ENCODE results near the gene ZNF804B.
A peak's percentile ranks its signal among the peaks of the same experiment; 100 is the strongest.

The ZNF804B gene

DNA sequence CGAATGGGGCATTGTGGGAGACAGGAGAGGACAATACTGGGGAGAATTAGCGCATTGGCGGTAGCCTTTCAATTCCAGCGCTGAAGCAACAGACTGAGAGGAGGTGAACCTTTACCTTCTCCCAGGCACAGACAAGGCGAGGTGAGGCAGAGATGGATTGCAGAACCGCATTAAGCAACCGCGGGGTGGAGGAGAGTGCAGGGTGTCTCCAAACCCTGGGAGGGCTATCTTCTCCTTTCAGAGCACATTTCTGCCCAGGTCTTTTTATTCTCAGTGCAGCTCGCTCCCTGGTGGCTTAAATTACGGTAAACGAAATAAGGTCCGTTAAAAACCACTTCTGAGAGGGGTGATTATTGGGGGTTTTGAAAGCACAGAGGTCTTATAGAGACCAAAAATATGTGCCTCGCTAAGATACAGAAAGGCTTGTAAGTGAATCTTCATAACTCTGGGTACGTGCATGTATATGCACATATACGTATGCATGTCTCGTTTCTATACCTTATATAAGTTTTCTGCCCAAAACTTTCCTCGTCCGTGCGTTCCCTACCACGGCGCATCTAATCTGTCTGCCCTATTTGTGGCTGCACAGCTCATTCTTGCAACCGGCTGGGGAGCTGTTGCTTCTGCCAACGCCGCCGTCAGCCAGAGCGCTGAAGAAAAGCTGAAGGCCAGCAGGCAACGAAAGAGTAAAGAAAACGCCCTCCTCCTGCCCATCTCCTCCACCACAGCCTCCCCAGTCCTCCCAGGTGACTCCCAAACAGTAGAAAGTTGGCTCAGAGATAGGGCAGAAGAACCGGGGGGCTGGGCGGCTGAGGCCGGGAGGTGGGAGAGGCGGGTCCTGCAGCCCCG, 895 bp upstream of the ZNF804B start:
- Histone ChIP-seq H3K27ac (no peak overlapping the region), H3K4me3 (peak overlapping the region; percentile 70)
- TF ChIP-seq, protein P1, sequence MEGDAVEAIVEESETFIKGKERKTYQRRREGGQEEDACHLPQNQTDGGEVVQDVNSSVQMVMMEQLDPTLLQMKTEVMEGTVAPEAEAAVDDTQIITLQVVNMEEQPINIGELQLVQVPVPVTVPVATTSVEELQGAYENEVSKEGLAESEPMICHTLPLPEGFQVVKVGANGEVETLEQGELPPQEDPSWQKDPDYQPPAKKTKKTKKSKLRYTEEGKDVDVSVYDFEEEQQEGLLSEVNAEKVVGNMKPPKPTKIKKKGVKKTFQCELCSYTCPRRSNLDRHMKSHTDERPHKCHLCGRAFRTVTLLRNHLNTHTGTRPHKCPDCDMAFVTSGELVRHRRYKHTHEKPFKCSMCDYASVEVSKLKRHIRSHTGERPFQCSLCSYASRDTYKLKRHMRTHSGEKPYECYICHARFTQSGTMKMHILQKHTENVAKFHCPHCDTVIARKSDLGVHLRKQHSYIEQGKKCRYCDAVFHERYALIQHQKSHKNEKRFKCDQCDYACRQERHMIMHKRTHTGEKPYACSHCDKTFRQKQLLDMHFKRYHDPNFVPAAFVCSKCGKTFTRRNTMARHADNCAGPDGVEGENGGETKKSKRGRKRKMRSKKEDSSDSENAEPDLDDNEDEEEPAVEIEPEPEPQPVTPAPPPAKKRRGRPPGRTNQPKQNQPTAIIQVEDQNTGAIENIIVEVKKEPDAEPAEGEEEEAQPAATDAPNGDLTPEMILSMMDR (IDR thresholded peaks at IDR 0.05), result no peak
- no peak for DNase-seq (ENCODE audit: low spot score)

DNA sequence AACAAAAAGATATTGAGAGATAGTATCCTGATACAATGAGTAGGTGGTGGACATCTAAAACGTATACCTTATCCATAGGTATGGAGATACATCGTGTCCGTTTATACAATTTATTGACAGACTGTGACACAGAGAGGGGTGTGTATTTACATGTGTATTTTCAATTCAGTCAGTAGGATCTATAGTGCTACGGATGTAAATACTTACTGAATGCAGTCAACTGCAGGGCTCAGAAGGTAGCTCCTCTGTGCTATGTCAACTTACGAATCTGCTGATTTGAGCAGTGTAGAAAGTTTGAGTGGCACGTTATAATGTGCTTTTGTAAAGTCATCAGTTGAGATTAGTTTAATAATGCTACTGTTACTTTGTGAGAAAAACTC, 626 bp downstream of the ZNF804B start:
- DNase-seq (ENCODE audit: low spot score), result no peak
- Histone ChIP-seq H3K4me3 (peak overlapping the region; percentile 70), H3K27ac (no peak overlapping the region)
- TF ChIP-seq, protein P1 (IDR thresholded peaks at IDR 0.05), result no peak

DNA sequence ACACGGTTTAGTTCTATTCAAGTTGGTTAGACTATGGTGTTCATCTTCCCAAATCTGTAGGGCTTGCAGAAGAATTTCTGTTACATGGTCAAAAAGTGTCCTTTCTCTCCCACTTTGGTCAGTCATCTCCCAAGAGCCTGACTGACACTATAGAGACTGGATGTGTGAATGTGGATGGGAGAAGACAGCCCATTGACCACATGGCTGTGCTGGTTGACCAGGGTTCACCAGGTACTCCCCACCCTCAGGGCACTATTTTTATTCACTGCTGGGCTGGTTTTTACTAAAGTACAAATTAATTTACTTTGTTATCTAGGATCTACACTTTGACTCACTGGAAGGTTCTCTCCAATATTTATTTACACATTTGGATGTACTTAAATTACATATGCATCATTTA, 2.3 kb downstream of the ZNF804B start:
- Histone ChIP-seq H3K27ac (no peak overlapping the region), H3K4me3 (no peak overlapping the region)
- DNase-seq (ENCODE audit: low spot score), result no peak
- TF ChIP-seq, protein P1 (IDR thresholded peaks at IDR 0.05), result no peak

DNA sequence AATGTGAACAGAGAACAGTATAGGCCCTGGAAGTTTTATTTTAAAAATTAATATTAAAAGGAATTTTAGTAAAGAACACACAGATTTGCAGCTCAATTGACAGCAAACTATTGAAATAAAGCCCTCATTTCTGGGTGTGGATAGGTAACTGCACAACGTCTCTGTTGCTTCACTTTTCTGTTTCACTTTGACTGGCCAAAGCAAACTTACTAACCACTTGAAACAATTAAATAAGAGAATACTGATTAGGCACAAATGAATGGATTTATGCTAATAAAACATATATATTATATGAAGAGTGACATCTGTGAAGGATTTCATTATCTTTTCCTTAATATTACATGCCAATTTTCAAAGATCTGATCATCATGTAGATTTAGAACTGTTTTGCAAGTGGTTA, 11.9 kb downstream of the ZNF804B start:
- Histone ChIP-seq H3K4me3 (no peak overlapping the region), H3K27ac (no peak overlapping the region)
- DNase-seq (ENCODE audit: low spot score), result no peak
- TF ChIP-seq, protein P1 (IDR thresholded peaks at IDR 0.05), result no peak

DNA sequence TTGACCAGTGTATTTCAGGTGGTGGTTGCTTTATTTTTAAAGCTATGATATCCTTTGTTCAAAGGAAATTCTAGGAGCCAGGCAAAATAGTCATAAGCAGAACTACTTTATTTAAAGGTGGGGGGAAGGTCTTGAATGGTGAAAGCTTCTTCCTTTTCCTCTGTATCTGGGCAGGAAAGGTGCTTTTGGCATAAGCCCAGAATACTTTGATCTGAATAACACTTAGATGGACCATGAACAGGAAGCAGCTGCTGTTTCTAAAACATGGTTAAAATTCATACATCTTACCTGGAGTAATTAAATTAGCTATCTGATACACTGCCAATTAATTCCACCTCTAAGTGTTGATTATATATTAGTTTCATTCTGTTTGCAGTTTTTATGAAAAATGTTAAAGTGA, 13.3 kb downstream of the ZNF804B start:
- H3K4me3 ChIP-seq, result no peak overlapping the region
- TF ChIP-seq, protein P1 (IDR thresholded peaks at IDR 0.05), result no peak
- DNase-seq (ENCODE audit: low spot score), result no peak
- no peak overlapping the region for H3K27ac ChIP-seq

DNA sequence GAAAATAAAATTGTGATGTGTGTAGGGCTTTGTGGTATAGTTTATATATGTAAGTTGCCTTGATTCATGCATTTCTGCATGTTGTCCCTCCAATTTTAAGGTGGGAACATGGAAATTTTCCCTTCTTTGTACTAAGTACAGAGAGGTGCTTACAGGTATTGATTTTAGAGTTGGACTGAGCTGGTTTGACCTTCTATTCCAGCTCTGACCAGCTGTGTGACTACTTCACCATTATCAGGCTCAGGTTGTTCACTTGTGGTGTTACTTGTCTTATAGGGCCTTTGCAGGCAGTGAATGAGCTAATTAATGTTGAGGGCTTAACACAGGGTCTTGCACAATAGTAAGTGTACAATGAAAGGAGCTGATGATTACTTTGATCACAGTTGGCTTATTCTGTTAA, 16.3 kb downstream of the ZNF804B start:
- DNase-seq (ENCODE audit: low spot score), result no peak
- no peak overlapping the region for H3K4me3 ChIP-seq
- TF ChIP-seq, protein P1 (IDR thresholded peaks at IDR 0.05), result no peak
- no peak overlapping the region for H3K27ac ChIP-seq

DNA sequence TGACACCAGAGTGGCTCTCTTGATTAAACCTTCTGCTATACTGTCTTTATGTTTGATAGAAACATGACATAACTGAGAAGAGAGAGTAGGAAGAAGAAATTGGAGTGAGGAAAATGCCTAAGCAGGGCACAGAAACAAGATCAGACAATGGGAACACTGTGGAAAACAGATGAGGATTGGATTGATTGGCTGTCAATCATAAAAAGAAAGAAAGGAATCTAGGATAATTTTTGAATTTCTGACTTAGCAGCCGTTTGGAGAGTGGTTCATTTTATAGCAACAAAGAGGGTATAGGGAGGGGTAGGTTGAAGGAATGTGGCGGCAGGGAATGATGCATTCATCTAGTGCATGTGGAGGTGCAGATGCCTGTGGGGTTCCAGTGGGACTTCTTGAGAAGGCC, 28.3 kb downstream of the ZNF804B start:
- no peak overlapping the region for H3K27ac ChIP-seq
- TF ChIP-seq, protein P1 (IDR thresholded peaks at IDR 0.05), result no peak
- no peak for DNase-seq (ENCODE audit: low spot score)

More for the DNA sequence above, 28.3 kb downstream of the ZNF804B start:
- H3K4me3 ChIP-seq, result no peak overlapping the region

All from coronary artery (tissue), 2 donors.